ENCODE results near the gene RPL38.

RPL38 gene

GRCh38 chr17:74217037-74217730 is 13.7 kb downstream of the RPL38 start:
- ChIA-PET CTCF (interaction anchor here (0.5 to 1.4 kb wide), 4 partner anchors 15 to 243 kb away, joined by 3 to 4 read pairs (median 4); no protein-coding TSS in a partner anchor), POLR2A (no interaction called here)
- TF ChIP-seq ZFHX2 (tag by site-specific recombination; conservative IDR thresholded peaks at IDR 0.05) = no peak
- 0 out of 2 replicates have a peak, but pooled peaks have one; percentile 28 for TF ChIP-seq PRDM4 (tag by site-specific recombination; IDR thresholded peaks at IDR 0.05)
- no peak for TF ChIP-seq ZFP37 (tag by site-specific recombination; IDR thresholded peaks at IDR 0.05)
- TF ChIP-seq ZBTB26 (tag by site-specific recombination; optimal IDR thresholded peaks at IDR 0.05) = no peak
- no peak for TF ChIP-seq ZNF645 (tag by site-specific recombination; IDR thresholded peaks at IDR 0.05)
- no peak for TF ChIP-seq ZNF837 (tag by site-specific recombination; IDR thresholded peaks at IDR 0.05)
- TF ChIP-seq SCRT2 (tag by site-specific recombination; IDR thresholded peaks at IDR 0.05) = peak; percentile 50; the same call in 1 of the 2 replicates
- no peak for TF ChIP-seq HOXC10 (CRISPR knock-in tag; IDR thresholded peaks at IDR 0.05)
- no peak for TF ChIP-seq ZSCAN5A (tag by site-specific recombination; IDR thresholded peaks at IDR 0.05)
- TF ChIP-seq ZNF518A (tag by site-specific recombination; conservative IDR thresholded peaks at IDR 0.05; ENCODE audit: low read depth) = no peak
- no peak for TF ChIP-seq ZNF670 (tag by site-specific recombination; IDR thresholded peaks at IDR 0.05; ENCODE audit: low read depth)
- TF ChIP-seq ZIC2 (tag by site-specific recombination; IDR thresholded peaks at IDR 0.05) = no peak
- TF ChIP-seq GLI2 (tag by site-specific recombination; IDR thresholded peaks at IDR 0.05; ENCODE audit: borderline replicate concordance, low read depth) = no peak
- TF ChIP-seq PRDM10 (tag by site-specific recombination; IDR thresholded peaks at IDR 0.05) = no peak
- TF ChIP-seq ZNF146 (tag by site-specific recombination; IDR thresholded peaks at IDR 0.05) = no peak
- Histone ChIP-seq H3K4me1 (ENCODE audit: control insufficient read depth, insufficient read depth, low read length) (no peaks in the 10 kb centered on the region), H3K9me3 (ENCODE audit: control insufficient read depth, insufficient read depth, low read depth, low read length) (no peaks in the 10 kb centered on the region), H3K36me3 (ENCODE audit: control insufficient read depth in 2 of 2, insufficient read depth in 1 of 2, low read length in 2 of 2) (no peaks in the 10 kb centered on the region), H3K4me3 (ENCODE audit: low read depth, low read length) (no peak overlapping the region), H3K27ac (ENCODE audit: extremely low read depth, low read depth, low read length) (no peak overlapping the region)

Measured in HEK293 (cell line).